Activated CD8-positive, alpha-beta memory T cell treated with anti-CD3 and anti-CD28 coated beads, Interleukin-2, amount 50 U/mL, for 1 hour (primary cell): ENCODE measurements around the gene HYAL3.
"Not testable (repeated sequence)": the region's sequence is repeated elsewhere in the genome, so short reads cannot be mapped to it uniquely, and the experiment has no call there.

ENCODE experiments used
- DNase-seq: peaks from one replicate; pipeline ENCODE4 v3.0.0-alpha.2; 2020; ENCODE audit errors: extremely low read depth

Gene HYAL3

DNA sequence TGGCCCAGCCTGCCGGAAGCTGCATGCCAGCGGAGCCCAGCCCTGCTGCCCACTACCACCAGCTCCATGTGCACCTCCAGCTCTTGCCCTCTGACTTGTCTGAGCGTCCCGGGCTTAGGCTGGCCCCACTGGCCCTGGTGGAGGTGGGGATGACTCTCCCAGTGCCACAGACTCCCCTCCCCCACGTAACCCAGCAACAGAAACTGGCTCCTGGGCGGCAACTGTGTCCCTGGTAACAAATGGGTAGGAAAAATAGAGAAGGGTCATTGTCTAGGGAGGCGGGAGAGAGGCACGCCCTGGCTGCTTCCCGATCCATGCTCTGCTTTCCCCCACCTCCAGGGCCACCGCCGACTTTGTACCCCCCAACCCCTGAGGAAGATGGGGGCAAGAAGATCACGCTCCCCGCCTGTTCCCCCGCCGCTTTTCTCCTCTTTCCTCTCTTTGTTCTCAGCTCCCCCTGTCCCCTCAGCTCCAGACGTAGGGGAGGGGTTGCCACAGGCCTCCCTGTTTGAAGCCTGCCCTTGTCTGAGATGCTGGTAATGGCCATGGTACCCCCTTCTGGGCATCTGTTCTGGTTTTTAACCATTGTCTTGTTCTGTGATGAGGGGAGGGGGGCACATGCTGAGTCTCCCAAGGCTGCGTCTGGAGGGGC is 41.0 kb downstream of the HYAL3 start:
- DNase-seq: no peak

DNA sequence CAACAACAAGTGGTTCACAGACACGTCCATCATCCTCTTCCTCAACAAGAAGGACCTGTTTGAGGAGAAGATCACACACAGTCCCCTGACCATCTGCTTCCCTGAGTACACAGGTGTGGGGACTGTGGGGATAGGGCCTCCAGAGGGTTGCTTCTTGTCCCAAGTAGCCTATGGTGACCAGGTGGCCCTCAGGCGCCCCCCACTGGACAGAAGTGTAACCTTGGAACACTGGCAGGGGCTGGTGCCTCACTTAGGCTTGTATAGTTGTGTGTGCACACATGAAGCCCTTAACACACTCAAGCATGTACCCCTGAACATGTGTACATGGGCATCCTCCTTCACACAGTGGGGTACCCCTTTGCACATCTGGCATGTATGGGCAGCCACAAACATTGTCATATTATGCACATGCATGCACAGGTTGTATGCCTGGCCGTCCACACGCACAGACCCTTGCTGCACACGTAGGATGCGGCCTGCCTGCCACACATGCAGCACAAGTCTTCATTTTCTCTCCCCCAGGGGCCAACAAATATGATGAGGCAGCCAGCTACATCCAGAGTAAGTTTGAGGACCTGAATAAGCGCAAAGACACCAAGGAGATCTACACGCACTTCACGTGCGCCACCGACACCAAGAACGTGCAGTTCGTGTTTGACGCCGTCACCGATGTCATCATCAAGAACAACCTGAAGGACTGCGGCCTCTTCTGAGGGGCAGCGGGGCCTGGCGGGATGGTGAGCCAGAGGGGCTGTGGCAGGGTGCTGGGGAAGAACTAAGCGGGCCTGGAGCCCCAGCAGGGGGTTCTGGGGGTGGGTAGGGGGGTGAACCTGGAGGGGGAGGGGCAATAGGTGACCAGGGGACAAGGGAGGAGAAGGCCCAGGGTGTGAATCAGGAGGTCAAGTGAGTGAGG is 42.0 kb downstream of the HYAL3 start:
- DNase-seq: no peak

- no peak for DNase-seq
Measured at GRCh38 chr3:50255251-50255615, 44.0 kb downstream of the HYAL3 start.

- no peak for DNase-seq
Measured at GRCh38 chr3:50254577-50255250, 44.5 kb downstream of the HYAL3 start.

DNA sequence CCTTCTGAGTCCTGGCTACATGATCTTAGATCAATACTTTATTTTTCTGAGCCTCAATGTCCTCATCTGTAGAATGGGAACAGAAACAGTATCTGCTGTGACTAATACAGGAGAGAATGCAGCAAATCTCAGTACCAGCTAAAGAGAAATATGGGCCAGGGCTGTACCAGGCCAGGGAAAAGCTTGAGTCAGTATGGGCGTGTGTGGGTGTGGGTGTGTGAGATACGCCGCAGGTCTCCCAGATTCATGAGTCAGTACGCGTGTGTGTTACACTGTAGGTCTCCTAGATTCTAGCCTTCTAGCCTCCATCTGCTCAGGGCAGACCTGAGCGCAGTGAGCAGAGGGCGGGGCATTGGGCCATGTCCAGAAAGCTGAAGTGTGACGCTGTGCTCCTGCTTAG is 48.0 kb downstream of the HYAL3 start:
- DNase-seq: no peak

DNA sequence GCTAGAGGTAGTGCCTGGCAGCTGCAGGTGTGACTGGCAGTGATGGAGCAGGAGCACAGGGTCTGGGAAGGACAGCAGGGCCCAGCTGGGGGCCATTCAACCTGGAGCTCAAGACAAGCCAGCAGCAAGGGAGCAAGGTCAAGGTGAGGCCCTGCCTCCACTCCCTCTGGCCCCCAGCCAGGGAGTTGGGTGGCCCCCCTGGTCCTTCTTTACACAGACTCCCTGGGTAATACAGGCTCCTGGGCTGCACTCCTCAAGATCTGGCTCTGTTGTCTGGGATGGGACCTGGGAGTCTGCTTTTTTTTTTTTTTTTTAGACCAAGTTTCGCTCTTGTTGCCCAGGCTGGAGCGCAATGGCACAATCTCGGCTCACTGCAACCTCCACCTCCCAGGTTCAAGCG is 48.7 kb downstream of the HYAL3 start:
- no peak for DNase-seq

GRCh38 chr3:50249457-50249856 is 49.7 kb downstream of the HYAL3 start:
- DNase-seq: no peak

GRCh38 chr3:50248387-50248786 is 50.8 kb downstream of the HYAL3 start:
- DNase-seq: no peak

GRCh38 chr3:50246517-50246954 is 52.7 kb downstream of the HYAL3 start:
- DNase-seq: peak; percentile 67

GRCh38 chr3:50245831-50246516 is 53.2 kb downstream of the HYAL3 start:
- DNase-seq: peak; percentile 92

- DNase-seq: no peak
Measured at GRCh38 chr3:50245251-50245745, 53.9 kb downstream of the HYAL3 start.

- DNase-seq: not testable (repeated sequence)
Measured at GRCh38 chr3:50244813-50245212, 54.4 kb downstream of the HYAL3 start.

GRCh38 chr3:50243543-50243895 is 55.7 kb downstream of the HYAL3 start:
- no peak for DNase-seq

DNA sequence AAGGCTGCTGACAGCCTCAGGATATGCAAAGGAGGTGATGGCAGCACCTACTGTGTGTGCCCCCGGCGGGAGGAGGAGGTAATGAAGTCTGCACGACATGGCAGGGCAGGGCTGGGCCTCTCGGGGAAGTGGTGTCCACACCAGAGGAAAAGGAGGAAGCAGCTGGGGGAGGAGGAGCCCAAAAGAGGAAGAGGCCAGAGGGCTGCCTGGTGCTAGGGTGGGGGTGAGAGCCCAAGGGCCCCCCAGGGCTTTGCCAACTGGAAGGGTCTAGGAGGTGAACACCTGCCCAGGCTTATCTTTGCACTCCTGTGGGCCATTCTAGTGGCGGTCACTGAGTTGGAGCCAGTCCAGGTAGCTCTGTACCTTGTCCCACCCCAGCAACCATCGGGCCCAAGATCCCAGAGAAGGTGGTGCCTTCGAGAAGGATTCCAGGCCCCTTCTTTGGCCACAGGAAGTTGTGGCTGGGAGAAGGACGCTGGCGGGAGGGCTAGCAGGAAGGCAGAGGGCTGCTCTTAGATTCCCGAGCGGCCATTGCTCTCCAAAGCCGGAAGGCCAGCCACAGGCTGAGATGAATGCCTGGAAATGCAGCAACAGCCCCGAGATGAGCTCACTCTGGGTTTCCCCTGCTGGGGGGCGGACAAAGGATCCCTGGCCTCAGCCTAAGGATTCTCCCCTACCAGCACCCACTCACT is 56.2 kb downstream of the HYAL3 start:
- DNase-seq: no peak
